Measurements from ENCODE around the gene IPCEF1.

Gene IPCEF1

DNA sequence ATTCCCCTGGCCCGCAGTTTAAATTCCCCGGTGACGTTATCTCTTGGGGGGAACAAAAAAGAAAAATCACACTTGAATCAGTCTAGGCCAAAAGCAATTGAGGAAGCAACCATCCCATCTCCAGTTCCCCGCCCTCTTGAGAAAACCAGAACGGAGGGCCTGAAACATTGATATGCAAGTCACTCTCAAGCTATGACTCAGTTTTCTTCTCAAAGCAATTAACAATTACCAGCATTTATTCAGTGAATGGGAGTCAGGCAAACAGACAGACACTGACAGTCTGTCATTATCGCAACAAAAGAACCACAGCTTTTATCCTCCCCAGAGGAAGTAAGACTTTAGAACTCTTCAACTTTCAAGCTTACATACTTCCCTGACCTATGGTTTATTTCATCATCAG, 216.7 kb downstream of the IPCEF1 start:
- no peak overlapping the region for H3K4me3 ChIP-seq (ENCODE audit: low read length)
- H3K9me3 ChIP-seq (replicated peaks; ENCODE audit: low read length): no peaks in the 10 kb centered on the region
- H3K9ac ChIP-seq (ENCODE audit: low read depth, low read length): no peak overlapping the region
- H3K27me3 ChIP-seq (ENCODE audit: control insufficient read depth, insufficient read depth, low read length): no peaks in the 10 kb centered on the region
- no peak overlapping the region for H3K4me2 ChIP-seq (ENCODE audit: low read length)
- H3K4me1 ChIP-seq (ENCODE audit: control insufficient read depth, insufficient read depth, low read length): no peaks in the 10 kb centered on the region
- H3K36me3 ChIP-seq (ENCODE audit: insufficient read depth, low read length): no peaks in the 10 kb centered on the region

DNA sequence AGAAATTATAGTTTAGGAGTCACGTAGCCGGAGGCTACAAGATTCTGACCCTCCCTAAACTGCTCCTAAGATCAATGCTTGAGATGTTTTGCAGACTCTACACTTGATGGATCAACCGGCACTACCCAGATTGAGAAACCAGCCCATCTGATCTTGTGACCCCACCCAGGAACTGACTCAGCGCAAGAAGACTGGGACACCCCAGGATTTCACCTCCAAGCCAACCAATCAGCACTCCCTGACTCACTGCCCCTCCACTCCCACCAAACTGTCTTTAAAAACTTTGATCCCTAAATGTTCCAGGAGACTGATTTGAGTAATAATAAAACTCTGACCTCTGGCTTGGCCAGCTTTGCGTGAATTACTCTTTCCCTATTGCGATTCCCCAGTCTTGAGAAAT, 217.8 kb downstream of the IPCEF1 start:
- Histone ChIP-seq H3K4me2 (ENCODE audit: low read length) (no peak overlapping the region), H3K9ac (ENCODE audit: low read depth, low read length) (no peak overlapping the region), H3K4me1 (ENCODE audit: control insufficient read depth, insufficient read depth, low read length) (no peaks in the 10 kb centered on the region), H3K4me3 (ENCODE audit: low read length) (no peak overlapping the region), H3K36me3 (ENCODE audit: insufficient read depth, low read length) (no peaks in the 10 kb centered on the region), H3K9me3 (replicated peaks; ENCODE audit: low read length) (no peaks in the 10 kb centered on the region), H3K27me3 (ENCODE audit: control insufficient read depth, insufficient read depth, low read length) (no peaks in the 10 kb centered on the region)

DNA sequence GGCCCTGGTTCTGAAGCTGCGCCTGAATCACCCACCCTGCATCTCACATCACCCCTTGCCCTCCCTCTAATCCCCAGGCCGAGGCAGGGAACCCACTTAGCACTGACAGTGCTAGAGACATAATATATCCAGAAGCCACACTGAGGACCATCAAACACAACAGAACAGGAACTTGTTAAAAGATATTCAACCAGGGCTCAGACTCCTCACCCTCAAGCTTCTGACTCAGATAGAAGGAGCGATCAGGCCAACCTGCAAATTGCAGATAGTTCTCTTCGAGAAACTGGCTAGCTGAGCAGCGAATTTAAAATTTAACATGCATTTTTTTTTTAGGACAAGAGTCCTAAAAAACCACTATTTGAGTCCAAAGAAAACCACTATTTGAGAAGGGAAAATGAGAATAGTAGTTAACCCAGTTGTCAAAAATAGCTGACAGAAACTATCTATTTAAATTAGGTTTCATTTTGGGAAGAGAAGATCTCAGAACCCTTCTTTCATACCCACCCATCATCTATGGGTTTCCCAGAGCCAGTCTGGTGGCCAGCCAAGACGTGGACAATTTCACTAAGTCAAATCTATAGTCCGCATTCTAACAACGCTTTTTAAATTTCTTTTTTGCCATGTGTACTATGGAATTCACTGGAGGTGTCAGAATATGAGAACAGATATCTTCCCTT, 222.0 kb downstream of the IPCEF1 start:
- H3K4me2 ChIP-seq (ENCODE audit: low read length): no peak overlapping the region
- H3K4me3 ChIP-seq (ENCODE audit: low read length): no peak overlapping the region
- no peaks in the 10 kb centered on the region for H3K27me3 ChIP-seq (ENCODE audit: control insufficient read depth, insufficient read depth, low read length)
- no peaks in the 10 kb centered on the region for H3K36me3 ChIP-seq (ENCODE audit: insufficient read depth, low read length)
- H3K9ac ChIP-seq (ENCODE audit: low read depth, low read length): no peak overlapping the region
- no peaks in the 10 kb centered on the region for H3K4me1 ChIP-seq (ENCODE audit: control insufficient read depth, insufficient read depth, low read length)
- H3K9me3 ChIP-seq (replicated peaks; ENCODE audit: low read length): no peaks in the 10 kb centered on the region

DNA sequence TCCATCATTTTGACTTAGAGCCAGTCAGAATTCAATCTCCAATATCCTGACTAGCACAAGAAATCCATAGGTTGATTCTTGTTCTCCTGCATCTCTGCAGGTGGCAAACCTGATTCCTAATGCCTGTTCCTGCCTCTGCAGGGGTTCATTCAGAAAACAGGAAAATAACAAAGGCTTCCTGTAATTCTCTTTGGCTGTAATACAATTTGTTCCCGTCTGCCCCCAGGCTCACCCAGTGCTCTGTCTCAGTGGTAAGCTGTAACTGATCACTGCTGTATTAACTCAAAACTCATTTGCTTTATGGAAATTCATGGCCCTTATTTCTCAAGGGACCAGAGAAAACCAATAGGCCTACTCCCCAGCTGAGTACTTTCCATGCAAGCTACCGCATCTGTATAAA, 228.9 kb downstream of the IPCEF1 start:
- Histone ChIP-seq H3K4me2 (ENCODE audit: low read length) (no peak overlapping the region), H3K4me1 (ENCODE audit: control insufficient read depth, insufficient read depth, low read length) (no peaks in the 10 kb centered on the region), H3K27me3 (ENCODE audit: control insufficient read depth, insufficient read depth, low read length) (no peaks in the 10 kb centered on the region), H3K4me3 (ENCODE audit: low read length) (no peak overlapping the region), H3K9ac (ENCODE audit: low read depth, low read length) (no peak overlapping the region), H3K9me3 (replicated peaks; ENCODE audit: low read length) (no peaks in the 10 kb centered on the region), H3K36me3 (ENCODE audit: insufficient read depth, low read length) (no peaks in the 10 kb centered on the region)

DNA sequence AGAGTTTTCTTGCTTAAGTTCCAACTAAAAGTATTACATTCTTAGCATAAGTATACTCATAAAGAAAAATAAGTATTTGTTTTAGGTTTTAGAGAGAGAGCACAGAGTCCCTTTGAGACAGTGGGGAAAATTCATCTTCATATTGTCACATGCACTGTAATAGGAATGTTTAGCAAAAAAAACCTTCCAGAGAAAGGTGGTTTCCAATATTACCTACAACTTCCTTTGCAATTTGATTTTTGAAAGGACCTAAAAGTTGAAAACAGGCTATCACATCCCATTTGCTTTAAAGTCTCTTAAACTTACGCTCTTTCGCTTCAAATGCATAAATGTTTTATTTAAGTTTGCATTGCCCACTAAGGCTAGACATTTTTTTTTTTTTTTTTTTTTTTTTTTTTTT, 231.2 kb downstream of the IPCEF1 start:
- Histone ChIP-seq H3K4me2 (ENCODE audit: low read length) (no peak overlapping the region), H3K4me3 (ENCODE audit: low read length) (no peak overlapping the region), H3K27me3 (ENCODE audit: control insufficient read depth, insufficient read depth, low read length) (no peaks in the 10 kb centered on the region), H3K9me3 (replicated peaks; ENCODE audit: low read length) (no peaks in the 10 kb centered on the region), H3K4me1 (ENCODE audit: control insufficient read depth, insufficient read depth, low read length) (no peaks in the 10 kb centered on the region), H3K36me3 (ENCODE audit: insufficient read depth, low read length) (no peaks in the 10 kb centered on the region), H3K9ac (ENCODE audit: low read depth, low read length) (no peak overlapping the region)

DNA sequence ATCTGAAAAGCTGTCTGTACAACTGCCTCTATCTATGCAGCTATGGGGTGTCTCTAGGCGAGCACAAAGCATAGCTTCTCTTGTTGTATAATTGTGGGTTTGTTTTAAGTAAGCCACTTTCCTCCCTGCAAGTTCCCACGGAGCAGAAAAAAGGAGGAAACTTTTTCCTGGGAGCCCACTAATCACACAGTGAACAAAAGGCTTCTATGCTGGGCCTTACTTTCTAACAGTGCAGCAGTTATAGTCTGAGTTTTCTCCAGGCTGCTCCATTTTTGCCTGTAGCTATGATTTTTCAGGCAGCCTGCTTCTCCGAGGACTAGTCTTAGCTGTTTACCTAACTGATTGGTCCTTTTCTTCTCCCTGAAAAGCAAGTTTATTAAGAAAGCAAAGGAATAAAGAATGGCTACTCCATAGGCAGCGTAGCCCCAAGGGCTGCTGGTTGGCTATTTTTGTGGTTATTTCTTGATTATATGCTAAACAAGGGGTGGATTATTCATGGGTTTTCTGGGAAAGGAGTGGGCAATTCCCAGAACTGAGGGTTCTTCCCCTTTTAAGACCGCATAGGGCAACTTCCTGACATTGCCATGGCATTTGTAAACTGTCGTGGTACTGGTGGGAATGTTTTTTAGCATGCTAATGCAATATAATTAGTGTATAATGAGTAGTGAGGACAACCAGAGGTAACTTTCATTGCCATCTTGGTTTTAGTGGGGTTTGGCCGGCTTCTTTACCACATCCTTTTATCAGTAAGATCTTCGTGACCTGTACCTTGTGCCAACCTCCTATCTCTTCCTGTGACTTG, 233.2 kb downstream of the IPCEF1 start:
- Histone ChIP-seq H3K4me2 (ENCODE audit: low read length) (no peak overlapping the region), H3K4me3 (ENCODE audit: low read length) (no peak overlapping the region), H3K36me3 (ENCODE audit: insufficient read depth, low read length) (no peaks in the 10 kb centered on the region), H3K27me3 (ENCODE audit: control insufficient read depth, insufficient read depth, low read length) (no peaks in the 10 kb centered on the region), H3K9ac (ENCODE audit: low read depth, low read length) (no peak overlapping the region), H3K4me1 (ENCODE audit: control insufficient read depth, insufficient read depth, low read length) (no peaks in the 10 kb centered on the region), H3K9me3 (replicated peaks; ENCODE audit: low read length) (no peaks in the 10 kb centered on the region)

DNA sequence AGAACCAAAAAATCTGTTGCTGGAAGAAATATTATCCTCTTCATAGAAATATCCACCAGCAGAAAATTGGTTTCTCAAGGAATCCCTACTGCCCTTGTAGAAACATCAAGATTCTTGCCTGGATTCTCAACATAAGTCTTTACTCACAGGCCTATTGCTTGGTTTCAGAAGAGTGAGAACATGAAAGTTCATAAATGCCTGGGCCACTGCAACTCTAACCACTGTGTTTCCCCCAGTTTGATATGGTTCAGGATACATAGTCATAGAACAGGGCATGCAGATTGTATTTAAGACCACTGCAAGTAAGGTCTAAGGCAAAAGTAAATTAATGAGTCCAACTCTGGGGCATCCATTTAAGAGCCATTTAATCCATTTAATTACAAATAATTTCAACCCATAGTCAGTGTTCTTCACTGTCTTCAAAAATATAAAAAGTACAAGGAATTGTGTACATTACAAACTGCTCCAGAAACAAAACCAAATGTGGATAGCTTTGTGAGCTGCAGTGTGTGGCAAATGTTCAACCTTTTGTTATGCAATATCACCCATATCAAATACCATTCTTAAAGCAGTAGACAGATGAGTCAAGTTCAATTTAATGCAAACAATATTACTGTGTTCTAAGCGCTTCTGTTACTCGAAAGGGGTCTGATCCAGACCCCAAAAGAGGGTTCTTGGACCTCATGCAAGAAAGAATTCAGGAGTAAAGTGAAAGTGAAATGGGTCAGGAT, 234.2 kb downstream of the IPCEF1 start:
- Histone ChIP-seq H3K9ac (ENCODE audit: low read depth, low read length) (no peak overlapping the region), H3K36me3 (ENCODE audit: insufficient read depth, low read length) (no peaks in the 10 kb centered on the region), H3K9me3 (replicated peaks; ENCODE audit: low read length) (no peaks in the 10 kb centered on the region), H3K4me1 (ENCODE audit: control insufficient read depth, insufficient read depth, low read length) (no peaks in the 10 kb centered on the region), H3K27me3 (ENCODE audit: control insufficient read depth, insufficient read depth, low read length) (no peaks in the 10 kb centered on the region), H3K4me3 (ENCODE audit: low read length) (no peak overlapping the region), H3K4me2 (ENCODE audit: low read length) (no peak overlapping the region)

DNA sequence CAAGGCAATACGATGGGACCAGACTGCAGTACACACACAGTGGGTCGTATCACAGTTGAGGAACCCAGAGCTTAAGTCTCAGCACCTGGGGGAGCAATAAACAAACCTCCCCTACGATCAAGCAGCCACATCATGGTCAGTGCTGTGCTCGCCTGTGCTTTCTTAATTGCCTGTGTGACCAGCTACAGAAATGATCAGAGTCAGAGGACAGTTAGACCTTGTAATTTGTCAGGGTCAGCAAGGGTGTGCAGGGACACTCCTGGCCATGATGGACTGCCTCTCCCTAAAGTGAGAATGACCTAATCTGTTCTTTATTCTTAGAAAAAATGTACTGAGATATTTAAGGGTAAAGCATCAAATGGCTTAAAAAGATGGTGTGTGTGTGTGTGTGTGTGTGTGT, 239.1 kb downstream of the IPCEF1 start:
- Histone ChIP-seq H3K4me2 (ENCODE audit: low read length) (no peak overlapping the region), H3K27me3 (ENCODE audit: control insufficient read depth, insufficient read depth, low read length) (no peaks in the 10 kb centered on the region), H3K36me3 (ENCODE audit: insufficient read depth, low read length) (no peaks in the 10 kb centered on the region), H3K4me1 (ENCODE audit: control insufficient read depth, insufficient read depth, low read length) (no peaks in the 10 kb centered on the region), H3K4me3 (ENCODE audit: low read length) (no peak overlapping the region), H3K9me3 (replicated peaks; ENCODE audit: low read length) (no peaks in the 10 kb centered on the region), H3K9ac (ENCODE audit: low read depth, low read length) (no peak overlapping the region)

DNA sequence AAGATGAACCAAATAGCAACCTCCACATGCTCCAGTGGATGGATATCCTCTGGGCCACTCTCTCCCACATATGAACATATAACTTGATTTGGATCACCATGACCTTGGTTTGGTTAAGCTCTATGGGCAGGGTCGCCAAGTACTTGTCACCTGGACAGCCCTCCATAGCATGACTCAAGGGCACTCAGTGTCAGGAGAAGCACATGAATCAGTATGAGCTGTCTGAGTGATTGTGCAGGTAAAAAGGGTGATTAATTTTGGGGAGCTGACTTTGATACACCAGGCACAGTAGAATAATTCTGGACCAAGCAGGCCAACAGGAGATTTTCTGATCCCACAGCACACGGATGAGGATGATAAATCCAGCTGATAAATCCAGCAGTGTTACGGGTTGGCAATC, 243.2 kb downstream of the IPCEF1 start:
- no peaks in the 10 kb centered on the region for H3K27me3 ChIP-seq (ENCODE audit: control insufficient read depth, insufficient read depth, low read length)
- no peaks in the 10 kb centered on the region for H3K36me3 ChIP-seq (ENCODE audit: insufficient read depth, low read length)
- H3K9me3 ChIP-seq (replicated peaks; ENCODE audit: low read length): no peaks in the 10 kb centered on the region
- H3K4me3 ChIP-seq (ENCODE audit: low read length): no peak overlapping the region
- H3K9ac ChIP-seq (ENCODE audit: low read depth, low read length): no peak overlapping the region
- H3K4me1 ChIP-seq (ENCODE audit: control insufficient read depth, insufficient read depth, low read length): no peaks in the 10 kb centered on the region
- no peak overlapping the region for H3K4me2 ChIP-seq (ENCODE audit: low read length)

DNA sequence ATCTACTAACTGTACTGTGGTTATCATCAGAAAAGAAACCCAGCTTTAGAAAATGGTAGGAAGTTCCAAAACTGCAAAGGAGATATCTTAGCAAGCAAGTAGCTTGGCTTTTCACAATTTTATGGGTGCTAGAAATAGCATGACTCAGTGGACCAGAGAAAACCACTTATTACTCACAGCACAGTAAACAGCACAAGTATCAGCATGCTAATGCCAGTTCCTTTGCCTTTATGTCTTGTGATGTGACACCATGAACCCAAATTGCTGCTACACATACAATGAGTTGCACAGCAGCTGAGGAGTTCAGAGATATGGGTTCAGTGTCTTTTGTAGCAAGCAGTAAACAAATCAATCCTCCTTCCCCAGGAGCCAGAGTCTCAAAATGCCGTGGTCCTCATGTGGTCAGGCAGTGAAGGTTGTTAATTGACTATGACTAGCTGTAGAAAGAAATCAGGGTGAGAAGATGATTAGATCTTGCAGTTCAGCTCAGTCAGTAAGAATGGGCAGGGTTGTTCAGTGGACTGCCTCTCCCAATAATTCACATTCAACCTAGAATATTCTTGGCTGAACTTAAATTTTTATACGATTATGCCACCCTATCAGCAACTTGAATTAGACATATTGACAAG, 244.3 kb downstream of the IPCEF1 start:
- no peaks in the 10 kb centered on the region for H3K9me3 ChIP-seq (replicated peaks; ENCODE audit: low read length)
- H3K9ac ChIP-seq (ENCODE audit: low read depth, low read length): no peak overlapping the region
- no peak overlapping the region for H3K4me3 ChIP-seq (ENCODE audit: low read length)
- no peaks in the 10 kb centered on the region for H3K4me1 ChIP-seq (ENCODE audit: control insufficient read depth, insufficient read depth, low read length)
- no peak overlapping the region for H3K4me2 ChIP-seq (ENCODE audit: low read length)
- H3K27me3 ChIP-seq (ENCODE audit: control insufficient read depth, insufficient read depth, low read length): no peaks in the 10 kb centered on the region
- no peaks in the 10 kb centered on the region for H3K36me3 ChIP-seq (ENCODE audit: insufficient read depth, low read length)

DNA sequence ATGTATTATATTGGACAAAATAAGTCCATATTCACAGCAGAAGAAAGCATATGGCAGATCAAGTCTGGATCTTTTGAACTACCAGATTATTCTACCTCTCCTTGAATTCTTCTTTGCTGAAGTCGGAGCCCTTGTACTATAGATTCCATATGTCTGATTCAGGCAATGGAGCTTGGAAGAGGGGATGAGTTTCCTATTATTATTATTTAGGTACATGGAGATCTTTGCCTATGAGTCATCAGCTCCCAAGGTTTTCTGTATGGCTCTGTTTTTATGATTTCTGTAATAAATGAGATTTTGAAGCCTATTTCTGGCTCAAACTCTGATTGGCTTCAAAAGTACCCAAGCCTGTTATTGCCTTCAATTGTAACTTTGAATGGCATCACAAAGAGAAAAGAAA, 245.6 kb downstream of the IPCEF1 start:
- Histone ChIP-seq H3K4me2 (ENCODE audit: low read length) (no peak overlapping the region), H3K9me3 (replicated peaks; ENCODE audit: low read length) (no peaks in the 10 kb centered on the region), H3K27me3 (ENCODE audit: control insufficient read depth, insufficient read depth, low read length) (no peaks in the 10 kb centered on the region), H3K9ac (ENCODE audit: low read depth, low read length) (no peak overlapping the region), H3K36me3 (ENCODE audit: insufficient read depth, low read length) (no peaks in the 10 kb centered on the region), H3K4me3 (ENCODE audit: low read length) (no peak overlapping the region), H3K4me1 (ENCODE audit: control insufficient read depth, insufficient read depth, low read length) (no peaks in the 10 kb centered on the region)

Data from skeletal muscle satellite cell (primary cell).